G401 (cell line): ENCODE results near the gene PPM1D. TPM values are rescaled to one million over a fixed set of nuclear protein-coding genes. Genes with fewer than 3 reads are reported as not detected.

Experiments used
- DNase-seq: peaks from one replicate; pipeline ENCODE4 v3.0.0-alpha.2; 2015; ENCODE audit warnings: low spot score
- in situ Hi-C: cut with HindIII; loops from 2 replicates; pipeline ENCODE4 v1.10.0; 2016; ENCODE audit warnings: low sequenced_read_pairs, mixed read lengths
- total RNA-seq: library from RNA; depleted of rRNA; stranded (reverse); fragments of >200 nt; shearing (Covaris generic); gene quantifications from 2 replicates; pipeline ENCODE4 v1.2.3, GENCODE V29; 2014; rRNA removed

The PPM1D gene
- total RNA-seq, 1 experiment from 2014 or later: 31.4 TPM

GRCh38 chr17:60712675-60713074, 112.7 kb downstream of the PPM1D start:
- no peak for DNase-seq
- in situ Hi-C loops: no loop called here

GRCh38 chr17:60713608-60714007, 113.6 kb downstream of the PPM1D start:
- in situ Hi-C loops: no loop called here
- no peak for DNase-seq

Other genes starting within 250 kb of the PPM1D start
- gene USP32, start 208.1 kb upstream of the PPM1D start, total RNA-seq: 42.4 and 43.7 TPM in 2 replicates
- not detected in 2 replicates for gene CHCT1, start 177.7 kb upstream of the PPM1D start, total RNA-seq
- gene APPBP2, start 74.0 kb upstream of the PPM1D start, total RNA-seq: 32.7 and 34.7 TPM in 2 replicates
- 6.0 and 13.1 TPM in 2 replicates for gene BCAS3, start 77.7 kb downstream of the PPM1D start, total RNA-seq